Measurements from ENCODE around the gene CHST15. TPM values are rescaled to one million over a fixed set of nuclear protein-coding genes. Genes with fewer than 3 reads are reported as not detected.

CHST15 gene
- total and polyA plus RNA-seq, 2 of the 13 experiments (the other 11 are each of a cell fraction or from before 2014, with no cell fraction given): 1.4 to 94.7 TPM

- TF ChIP-seq ZNF800 (CRISPR knock-in tag; IDR thresholded peaks at IDR 0.05) (peak; percentile 89), FOXO4 (CRISPR knock-in tag; conservative IDR thresholded peaks at IDR 0.05) (0 out of 2 replicates have a peak, but pooled peaks have one; percentile 87), ZNF781 (CRISPR knock-in tag; IDR thresholded peaks at IDR 0.05; ENCODE audit: borderline replicate concordance, not compliant biosample characterization) (no peak), BRCA1 (CRISPR knock-in tag; IDR thresholded peaks at IDR 0.05) (no peak), PCBP2 (optimal IDR thresholded peaks at IDR 0.05; ENCODE audit: low read depth, low read length, poor library complexity, severe bottlenecking) (no peak), SP4 (CRISPR knock-in tag; IDR thresholded peaks at IDR 0.05) (no peak; the same call in 1 of the 2 replicates), MED1 (CRISPR knock-in tag; IDR thresholded peaks at IDR 0.05) (peak; percentile 100), SIX1 (CRISPR knock-in tag; IDR thresholded peaks at IDR 0.05; ENCODE audit: borderline replicate concordance) (peak; percentile 41; the same call in 1 of the 2 replicates), SP2 (CRISPR knock-in tag; IDR thresholded peaks at IDR 0.05) (no peak), ZNF414 (CRISPR knock-in tag; IDR thresholded peaks at IDR 0.05) (no peak), HIVEP1 (CRISPR knock-in tag; IDR thresholded peaks at IDR 0.05) (no peak), FOXP1 (IDR thresholded peaks at IDR 0.05) (no peak), FOXP1 (CRISPR knock-in tag; IDR thresholded peaks at IDR 0.05) (peak; percentile 82), PTBP1 (IDR thresholded peaks at IDR 0.05; ENCODE audit: low read depth, low read length, poor library complexity, severe bottlenecking) (no peak), ZBTB46 (CRISPR knock-in tag; IDR thresholded peaks at IDR 0.05; ENCODE audit: borderline replicate concordance) (no peak), ZNF138 (CRISPR knock-in tag; IDR thresholded peaks at IDR 0.05; ENCODE audit: low read depth) (no peak), ZSCAN9 (CRISPR knock-in tag; IDR thresholded peaks at IDR 0.05; ENCODE audit: borderline replicate concordance) (peak; percentile 91; the same call in 1 of the 2 replicates), ZNF773 (CRISPR knock-in tag; IDR thresholded peaks at IDR 0.05; ENCODE audit: borderline replicate concordance) (no peak), ZNF333 (CRISPR knock-in tag; IDR thresholded peaks at IDR 0.05; ENCODE audit: borderline replicate concordance) (no peak; the same call in 1 of the 2 replicates), ZNF224 (CRISPR knock-in tag; IDR thresholded peaks at IDR 0.05) (no peak; the same call in 1 of the 2 replicates), ZBTB3 (CRISPR knock-in tag; IDR thresholded peaks at IDR 0.05; ENCODE audit: borderline replicate concordance, low read depth) (0 out of 2 replicates have a peak, but pooled peaks have one; percentile 81), CHD2 (IDR thresholded peaks at IDR 0.05; ENCODE audit: low read depth, low read length) (no peak), ZNF550 (CRISPR knock-in tag; IDR thresholded peaks at IDR 0.05; ENCODE audit: borderline replicate concordance) (no peak; the same call in 1 of the 2 replicates)
Observed at GRCh38 chr10:124043310-124044142, 49.9 kb downstream of the CHST15 start (continued).

Data from HepG2 (cell line).